HepG2 (cell line): ENCODE data around the gene COA5. TPM values are rescaled to one million over a fixed set of nuclear protein-coding genes. Genes with fewer than 3 reads are reported as not detected.

ENCODE experiments used
- ATAC-seq: fragments of 200-7000 bp; cut with Tn5 transposase; 3 replicates; pipeline ENCODE4 v1.9.1; 2020; ENCODE audit warnings: mild to moderate bottlenecking, moderate library complexity
- BruUV-seq: library from RNA; stranded (reverse); fragments of 400-500 nt; replicated peaks from 2 replicates; lab custom pipeline; 2021; lab: Mats Ljungman, UMichigan
- CTCF ChIA-PET: fragments of 300-600 bp; formaldehyde crosslinking; extraction: SDS; loops from one replicate; lab custom pipeline; 2021; ENCODE audit warnings: low total read pairs, inconsistent platforms, low intra/inter-chr PET ratio; lab: Yijun Ruan, JAX
- POLR2A ChIA-PET: fragments of 350-600 bp; sonication (Branson Sonifier 250); formaldehyde crosslinking; loops from one replicate; lab custom pipeline; 2020; ENCODE audit warnings: antibody characterized with exemption, inconsistent platforms; lab: Yijun Ruan, JAX
- DNase-seq: peaks from one replicate; pipeline ENCODE4 v3.0.0-alpha.2; 2015; ENCODE audit warnings: low spot score
- FAIRE-seq: peaks from 3 replicates; lab custom pipeline; 2011; peaks lifted over from hg19 to GRCh38; lab: Jason Lieb, UNC
- H2AFZ ChIP-seq: one replicate; pipeline ENCODE4 v1.6.1; 2011; ENCODE audit warnings: low read length, inconsistent platforms
- H3K27ac ChIP-seq: fragments of 300-600 bp; 3 replicates; pipeline ENCODE4 v1.8.0; 2011; ENCODE audit warnings: mixed run types, mild to moderate bottlenecking, mixed read lengths, low read length, inconsistent platforms; ENCODE audit not compliant: insufficient read depth; ENCODE audit errors: extremely low read length
- H3K27me3 ChIP-seq, 2 experiments: fragments of 200-600 bp in 1 of 2; 2 replicates in 1 of 2; 3 replicates in 1 of 2; pipeline versions ENCODE4 v1.6.0 to v1.8.0; 2011; ENCODE audit warnings: low read length in 2 of 2, mild to moderate bottlenecking in 2 of 2, moderate library complexity in 2 of 2, inconsistent platforms in 1 of 2; ENCODE audit not compliant: insufficient read depth in 2 of 2, control insufficient read depth in 1 of 2
- H3K36me3 ChIP-seq, 2 experiments: fragments of 200-600 bp in 1 of 2; replicated peaks in 1 of 2; 2 replicates in 1 of 2; 3 replicates in 1 of 2; pipeline versions ENCODE4 v1.5.1 to v1.8.0; 2011; ENCODE audit warnings: low read length in 2 of 2, inconsistent platforms in 1 of 2; ENCODE audit not compliant: insufficient read depth in 2 of 2, control insufficient read depth in 1 of 2
- H3K4me1 ChIP-seq: 2 replicates; pipeline ENCODE4 v1.5.1; 2012; ENCODE audit warnings: low read length, inconsistent platforms; ENCODE audit not compliant: insufficient read depth
- H3K4me2 ChIP-seq: 2 replicates; pipeline ENCODE4 v1.6.0; 2011; ENCODE audit warnings: low read depth, low read length, inconsistent platforms
- H3K4me3 ChIP-seq, 3 experiments: fragments of 200-600 bp in 1 of 3; sonication (generic), shearing (Covaris generic) in 1 of 3; replicated peaks in 1 of 3; 2 replicates each; pipeline ENCODE4 v1.5.1; 2011 to 2016; ENCODE audit warnings: low read length in 3 of 3, inconsistent platforms in 2 of 3, low read depth in 2 of 3, mild to moderate bottlenecking in 2 of 3, control low read depth in 1 of 3, mixed read lengths in 1 of 3; ENCODE audit not compliant: insufficient read depth in 1 of 3
- H3K79me2 ChIP-seq: one replicate; pipeline ENCODE4 v1.6.1; 2011; ENCODE audit warnings: low read length, inconsistent platforms; ENCODE audit not compliant: insufficient read depth
- H3K9ac ChIP-seq: 2 replicates; pipeline ENCODE4 v1.6.0; 2011; ENCODE audit warnings: mild to moderate bottlenecking, low read depth, low read length, inconsistent platforms; ENCODE audit not compliant: insufficient read depth
- H3K9me3 ChIP-seq: 2 replicates; pipeline ENCODE4 v1.5.1; 2012; ENCODE audit warnings: mild to moderate bottlenecking, low read length
- H4K20me1 ChIP-seq: 2 replicates; pipeline ENCODE4 v1.6.0; 2011; ENCODE audit warnings: inconsistent platforms, mild to moderate bottlenecking, low read length, moderate library complexity; ENCODE audit not compliant: insufficient read depth
- FOXP1 ChIP-seq, 2 experiments: fragments of 450-650 bp in 1 of 2; IDR thresholded peaks; 2 replicates each; pipeline ENCODE4 v1.6.1; 2017 to 2018; ENCODE audit warnings: antibody characterized with exemption in 1 of 2
- HMG20B ChIP-seq: conservative IDR thresholded peaks from 2 replicates; pipeline ENCODE4 v1.6.1; 2016; ENCODE audit warnings: missing genetic modification reagents, missing compliant biosample characterization
- MBNL3 ChIP-seq: fragments of 250-450 bp; sonication (Bioruptor Pico); conservative IDR thresholded peaks from 2 replicates; pipeline ENCODE4 v1.8.0; 2022; ENCODE audit warnings: mild to moderate bottlenecking, inconsistent platforms
- XBP1 ChIP-seq: sonication (generic); formaldehyde crosslinking; IDR thresholded peaks from 2 replicates; pipeline ENCODE4 v1.5.0; 2020; ENCODE audit warnings: missing genetic modification reagents
- ZNF558 ChIP-seq: sonication (generic); formaldehyde crosslinking; IDR thresholded peaks from 2 replicates; pipeline ENCODE4 v1.9.0; 2022; ENCODE audit warnings: mild to moderate bottlenecking, missing genetic modification reagents, borderline replicate concordance
- ZNF678 ChIP-seq: sonication (generic); formaldehyde crosslinking; IDR thresholded peaks from 2 replicates; pipeline ENCODE4 v1.4.0; 2020; ENCODE audit warnings: mild to moderate bottlenecking, missing genetic modification reagents
- WGBS: methylation state at CpG from one replicate; pipeline ENCODE4 v1.1.6; 2017; ENCODE audit warnings: low lambda C conversion rate; 5-methylcytosine and 5-hydroxymethylcytosine counted together
- in situ Hi-C: cut with HindIII; loops from 2 replicates; pipeline ENCODE4 v1.10.0; 2017; ENCODE audit warnings: low pct_unique_long_range_greater_than_20kb; ENCODE audit not compliant: extremely low pct_ligation_motif_present
- intact Hi-C: fragments of 100-400 bp; cut with micrococcal nuclease; formaldehyde crosslinking; loops from one replicate; pipeline ENCODE4 v1.10.0; 2022; ENCODE audit not compliant: unreplicated experiment
- polyA plus RNA-seq, 8 experiments: library from polyadenylated mRNA; depleted of rRNA in 3 of 8; stranded (reverse) in 7 of 8; unstranded in 1 of 8; fragments of >200 nt; fragmentation: Illumina TruSeq in 4 of 8; extraction: Trizol in 4 of 8; gene quantifications; 2 replicates each; pipeline versions ENCODE4 v1.2.1 to v1.2.3, GENCODE V29; 2011 to 2016; ENCODE audit warnings: low read depth in 4 of 8, missing spikeins in 1 of 8, mixed read lengths in 1 of 8; ENCODE audit not compliant: insufficient read depth in 1 of 8
- total RNA-seq, 5 experiments: library from RNA; depleted of rRNA; stranded (reverse); fragments of >200 nt; fragmentation: Illumina TruSeq; extraction: Trizol; gene quantifications; 2 replicates each; pipeline ENCODE4 v1.2.3, GENCODE V29; 2016; ENCODE audit warnings: low read depth in 1 of 5
- TF ChIP-seq, protein P1 (sequence below): sonication (generic); IDR thresholded peaks from 2 replicates; pipeline ENCODE4 v1.6.1; 2016; ENCODE audit warnings: low read depth, borderline replicate concordance
- TF ChIP-seq, protein P2 (sequence below): sonication (generic); formaldehyde crosslinking; IDR thresholded peaks from 2 replicates; pipeline ENCODE4 v1.4.0; 2020; ENCODE audit warnings: missing genetic modification reagents
- TF ChIP-seq, protein P3 (sequence below): sonication (generic); formaldehyde crosslinking; IDR thresholded peaks from 2 replicates; pipeline ENCODE4 v1.5.0; 2020; ENCODE audit warnings: missing genetic modification reagents
- TF ChIP-seq, protein P4 (sequence below): sonication (generic); formaldehyde crosslinking; IDR thresholded peaks from 2 replicates; pipeline ENCODE4 v1.8.1; 2022; ENCODE audit warnings: mild to moderate bottlenecking, missing genetic modification reagents

COA5 gene
- total and polyA plus RNA-seq, 2 of the 13 experiments (the other 11 are each of a cell fraction or from before 2014, with no cell fraction given), result 43.6 to 64.5 TPM

DNA sequence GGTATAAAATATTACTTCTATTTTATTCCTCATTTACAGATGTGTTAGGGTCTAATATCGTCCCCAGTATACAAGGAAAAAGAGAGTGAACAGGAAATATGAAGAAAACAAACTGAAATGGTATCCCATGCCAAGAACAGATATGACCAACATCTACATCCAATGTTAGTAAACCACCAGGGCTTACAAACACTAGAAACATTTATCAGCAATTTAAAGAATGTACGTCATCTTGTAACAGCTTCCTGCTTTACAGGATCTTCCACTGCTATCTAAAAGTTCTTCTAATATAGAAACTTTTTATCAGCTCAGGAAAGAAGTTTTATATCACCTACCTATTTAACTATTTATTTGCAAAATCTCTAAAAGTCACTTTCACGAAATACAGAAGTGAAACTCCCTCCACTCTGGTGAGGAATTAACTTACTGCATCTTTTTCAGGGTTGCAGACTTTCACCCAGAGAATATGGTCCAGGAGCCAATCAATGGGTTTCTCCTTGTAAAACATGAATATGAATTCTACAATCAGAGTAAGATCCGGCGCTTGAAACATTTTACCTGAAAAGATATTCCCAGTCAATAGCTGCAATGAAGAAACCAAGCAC is 35.3 kb upstream of the COA5 start:
- Histone ChIP-seq H3K4me3 (no peak overlapping the region), H2AFZ (no peak overlapping the region), H3K4me2 (no peak overlapping the region), H3K27me3 (no peaks in the 10 kb centered on the region), H3K9ac (no peak overlapping the region), H3K36me3 (peaks cover 17 to 71% of the 10 kb centered on the region in 2 experiments), H4K20me1 (no peaks in the 10 kb centered on the region), H3K79me2 (no peaks in the 10 kb centered on the region), H3K27ac (no peak overlapping the region), H3K9me3 (no peaks in the 10 kb centered on the region), H3K4me1 (no peaks in the 10 kb centered on the region)
- in situ Hi-C loops, result no loop called here
- FAIRE-seq (no peak), ATAC-seq (no peak), DNase-seq (no peak)
- CTCF ChIA-PET, result no interaction called here
- WGBS, result 96% methylated on average over 5 of the region's 5 CpGs
- no TSS peak for BruUV-seq
- POLR2A ChIA-PET, result no interaction called here
- TF ChIP-seq, protein P1, sequence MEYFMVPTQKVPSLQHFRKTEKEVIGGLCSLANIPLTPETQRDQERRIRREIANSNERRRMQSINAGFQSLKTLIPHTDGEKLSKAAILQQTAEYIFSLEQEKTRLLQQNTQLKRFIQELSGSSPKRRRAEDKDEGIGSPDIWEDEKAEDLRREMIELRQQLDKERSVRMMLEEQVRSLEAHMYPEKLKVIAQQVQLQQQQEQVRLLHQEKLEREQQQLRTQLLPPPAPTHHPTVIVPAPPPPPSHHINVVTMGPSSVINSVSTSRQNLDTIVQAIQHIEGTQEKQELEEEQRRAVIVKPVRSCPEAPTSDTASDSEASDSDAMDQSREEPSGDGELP, result no peak
- intact Hi-C loops, result loop anchor here (10.0 kb wide), 2 partner anchors 61 to 281 kb away; no protein-coding TSS in a partner anchor

DNA sequence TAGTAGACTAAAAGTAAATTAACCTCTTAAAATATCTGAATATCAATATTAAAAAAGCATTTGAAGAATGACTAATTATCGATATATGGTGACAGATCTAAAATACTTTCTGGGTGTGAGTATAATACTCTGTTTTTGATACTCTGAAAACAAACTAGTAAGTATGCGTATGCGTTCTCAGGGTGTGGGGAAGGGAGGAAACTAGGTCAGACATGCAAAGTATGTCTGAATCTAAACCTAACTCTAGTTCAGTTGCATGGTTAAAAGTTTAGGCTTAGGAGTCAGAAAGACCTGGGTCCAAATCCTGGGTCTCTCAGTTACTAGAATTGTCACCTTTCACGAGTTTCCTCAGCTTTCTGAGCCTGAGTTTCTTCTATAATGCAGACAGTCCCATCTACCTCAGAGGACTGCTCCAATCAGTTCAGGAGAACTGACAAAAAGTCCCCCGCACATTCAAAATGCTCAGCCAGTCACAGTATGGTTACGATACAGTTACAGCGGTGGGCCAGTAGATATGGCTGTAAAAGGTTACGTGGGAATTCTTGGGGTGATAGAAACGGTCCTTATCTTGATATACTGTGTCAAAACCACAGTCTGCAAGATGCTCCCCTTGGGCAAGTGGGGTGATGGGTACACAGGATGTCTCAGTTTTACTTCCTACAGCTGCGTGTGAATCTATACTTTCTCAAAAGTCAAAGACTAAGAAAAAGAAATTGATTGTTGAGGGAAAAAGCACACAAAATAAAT is 29.3 kb upstream of the COA5 start:
- Histone ChIP-seq H3K4me2 (no peak overlapping the region), H3K4me3 (no peak overlapping the region), H2AFZ (no peak overlapping the region), H3K9me3 (no peaks in the 10 kb centered on the region), H3K27ac (no peak overlapping the region), H3K9ac (no peak overlapping the region), H3K4me1 (no peaks in the 10 kb centered on the region), H3K27me3 (no peaks in the 10 kb centered on the region), H4K20me1 (no peaks in the 10 kb centered on the region), H3K36me3 (peaks cover 29 to 79% of the 10 kb centered on the region in 2 experiments), H3K79me2 (no peaks in the 10 kb centered on the region)
- FAIRE-seq (no peak), DNase-seq (no peak), ATAC-seq (no peak)
- ChIA-PET POLR2A (no interaction called here), CTCF (no interaction called here)
- no peak for TF ChIP-seq ZNF558 (CRISPR knock-in tag)
- TF ChIP-seq, protein P2, sequence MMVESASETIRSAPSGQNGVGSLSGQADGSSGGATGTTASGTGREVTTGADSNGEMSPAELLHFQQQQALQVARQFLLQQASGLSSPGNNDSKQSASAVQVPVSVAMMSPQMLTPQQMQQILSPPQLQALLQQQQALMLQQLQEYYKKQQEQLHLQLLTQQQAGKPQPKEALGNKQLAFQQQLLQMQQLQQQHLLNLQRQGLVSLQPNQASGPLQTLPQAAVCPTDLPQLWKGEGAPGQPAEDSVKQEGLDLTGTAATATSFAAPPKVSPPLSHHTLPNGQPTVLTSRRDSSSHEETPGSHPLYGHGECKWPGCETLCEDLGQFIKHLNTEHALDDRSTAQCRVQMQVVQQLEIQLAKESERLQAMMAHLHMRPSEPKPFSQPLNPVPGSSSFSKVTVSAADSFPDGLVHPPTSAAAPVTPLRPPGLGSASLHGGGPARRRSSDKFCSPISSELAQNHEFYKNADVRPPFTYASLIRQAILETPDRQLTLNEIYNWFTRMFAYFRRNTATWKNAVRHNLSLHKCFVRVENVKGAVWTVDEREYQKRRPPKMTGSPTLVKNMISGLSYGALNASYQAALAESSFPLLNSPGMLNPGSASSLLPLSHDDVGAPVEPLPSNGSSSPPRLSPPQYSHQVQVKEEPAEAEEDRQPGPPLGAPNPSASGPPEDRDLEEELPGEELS (CRISPR knock-in tag), result no peak
- no peak for TF ChIP-seq FOXP1 (IDR thresholded peaks at IDR 0.05)
- no peak for TF ChIP-seq FOXP1 (CRISPR knock-in tag; IDR thresholded peaks at IDR 0.05)
- no peak for TF ChIP-seq ZNF678 (CRISPR knock-in tag)
- no peak for TF ChIP-seq MBNL3 (CRISPR knock-in tag)
- no peak for TF ChIP-seq XBP1
- TF ChIP-seq HMG20B (CRISPR knock-in tag), result no peak
- TF ChIP-seq, protein P3, sequence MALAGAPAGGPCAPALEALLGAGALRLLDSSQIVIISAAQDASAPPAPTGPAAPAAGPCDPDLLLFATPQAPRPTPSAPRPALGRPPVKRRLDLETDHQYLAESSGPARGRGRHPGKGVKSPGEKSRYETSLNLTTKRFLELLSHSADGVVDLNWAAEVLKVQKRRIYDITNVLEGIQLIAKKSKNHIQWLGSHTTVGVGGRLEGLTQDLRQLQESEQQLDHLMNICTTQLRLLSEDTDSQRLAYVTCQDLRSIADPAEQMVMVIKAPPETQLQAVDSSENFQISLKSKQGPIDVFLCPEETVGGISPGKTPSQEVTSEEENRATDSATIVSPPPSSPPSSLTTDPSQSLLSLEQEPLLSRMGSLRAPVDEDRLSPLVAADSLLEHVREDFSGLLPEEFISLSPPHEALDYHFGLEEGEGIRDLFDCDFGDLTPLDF (CRISPR knock-in tag), result no peak
- TF ChIP-seq, protein P4, sequence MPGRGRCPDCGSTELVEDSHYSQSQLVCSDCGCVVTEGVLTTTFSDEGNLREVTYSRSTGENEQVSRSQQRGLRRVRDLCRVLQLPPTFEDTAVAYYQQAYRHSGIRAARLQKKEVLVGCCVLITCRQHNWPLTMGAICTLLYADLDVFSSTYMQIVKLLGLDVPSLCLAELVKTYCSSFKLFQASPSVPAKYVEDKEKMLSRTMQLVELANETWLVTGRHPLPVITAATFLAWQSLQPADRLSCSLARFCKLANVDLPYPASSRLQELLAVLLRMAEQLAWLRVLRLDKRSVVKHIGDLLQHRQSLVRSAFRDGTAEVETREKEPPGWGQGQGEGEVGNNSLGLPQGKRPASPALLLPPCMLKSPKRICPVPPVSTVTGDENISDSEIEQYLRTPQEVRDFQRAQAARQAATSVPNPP (CRISPR knock-in tag), result no peak
- intact Hi-C loops (no loop called here), in situ Hi-C loops (no loop called here)
- 87% methylated on average over 10 of the region's 10 CpGs for WGBS
- BruUV-seq, result no TSS peak
